CD4-positive, alpha-beta T cell (primary cell): ENCODE results near the gene NEGR1. TPM values are rescaled to one million over a fixed set of nuclear protein-coding genes. Genes with fewer than 3 reads are reported as not detected.

Experiments
- ATAC-seq: fragments of 200-7000 bp; cut with Tn5 transposase; one replicate; pipeline ENCODE4 v1.10.0; 2022; ENCODE audit warnings: mild to moderate bottlenecking; ENCODE audit not compliant: poor library complexity
- CTCF ChIA-PET: fragments of 350-600 bp; sonication (Branson Sonifier 250); formaldehyde crosslinking; loops from one replicate; lab custom pipeline; 2021; ENCODE audit warnings: antibody characterized with exemption, inconsistent platforms; lab: Charles Lee
- POLR2A ChIA-PET: fragments of 350-600 bp; sonication (Branson Sonifier 250); formaldehyde crosslinking; loops from one replicate; lab custom pipeline; 2021; ENCODE audit warnings: antibody characterized with exemption, inconsistent platforms; lab: Charles Lee
- DNase-seq, 14 experiments: peaks; one replicate each; pipeline ENCODE4 v3.0.0-alpha.2; 2013 to 2020; ENCODE audit warnings: mixed read lengths in 2 of 14
- H3K27ac ChIP-seq, 2 donors: one replicate each; pipeline versions ENCODE4 v1.5.1 to v1.7.0; 2013; ENCODE audit warnings: low read length in 2 of 2, low read depth in 1 of 2, mild to moderate bottlenecking in 1 of 2
- H3K27me3 ChIP-seq, 2 experiments: 1 replicate in 1 of 2; 2 replicates in 1 of 2; pipeline versions ENCODE4 v1.6.1 to v1.7.0; 2013; ENCODE audit warnings: low read length in 2 of 2, control low read depth in 1 of 2, mild to moderate bottlenecking in 1 of 2, moderate library complexity in 1 of 2; ENCODE audit not compliant: insufficient read depth in 2 of 2, control insufficient read depth in 1 of 2
- H3K36me3 ChIP-seq: one replicate; pipeline ENCODE4 v1.6.1; 2013; ENCODE audit warnings: low read length, control low read depth; ENCODE audit not compliant: insufficient read depth
- H3K4me1 ChIP-seq: one replicate; pipeline ENCODE4 v1.6.1; 2013; ENCODE audit warnings: low read length, control low read depth; ENCODE audit not compliant: insufficient read depth
- H3K4me3 ChIP-seq: one replicate; pipeline ENCODE4 v1.5.1; 2013; ENCODE audit warnings: mild to moderate bottlenecking, low read length, moderate library complexity
- H3K9me3 ChIP-seq, 2 experiments: 1 replicate in 1 of 2; 2 replicates in 1 of 2; pipeline versions ENCODE4 v1.6.1 to v1.7.0; 2013; ENCODE audit warnings: low read length in 2 of 2, mild to moderate bottlenecking in 2 of 2, control low read depth in 1 of 2, moderate library complexity in 1 of 2; ENCODE audit not compliant: control insufficient read depth in 1 of 2, insufficient read depth in 1 of 2
- H3K27ac Mint-ChIP-seq: one replicate; pipeline ENCODE4 v1.8.0; 2020; ENCODE audit warnings: mixed read lengths
- H3K27me3 Mint-ChIP-seq: one replicate; pipeline ENCODE4 v1.8.0; 2021; ENCODE audit warnings: mixed read lengths
- H3K36me3 Mint-ChIP-seq: one replicate; pipeline ENCODE4 v1.8.0; 2021; ENCODE audit warnings: low read depth, mixed read lengths
- H3K4me1 Mint-ChIP-seq: one replicate; pipeline ENCODE4 v1.8.0; 2021; ENCODE audit warnings: low read depth, mixed read lengths
- H3K4me3 Mint-ChIP-seq: one replicate; pipeline ENCODE4 v1.8.0; 2020; ENCODE audit warnings: mild to moderate bottlenecking, mixed read lengths
- H3K9me3 Mint-ChIP-seq: one replicate; pipeline ENCODE4 v1.8.0; 2020; ENCODE audit warnings: mixed read lengths
- CTCF ChIP-seq: fragments of 200-600 bp; IDR thresholded peaks from one replicate; pipeline ENCODE4 v1.8.0; 2022; ENCODE audit warnings: antibody characterized with exemption, mild to moderate bottlenecking
- intact Hi-C, 2 experiments: fragments of 100-400 bp; cut with DNase I in 1 of 2; cut with micrococcal nuclease in 1 of 2; formaldehyde crosslinking; loops; one replicate each; pipeline versions ENCODE4 v1.15.1 to v1.9.0; 2023 to 2025; cut with DNase I, micrococcal nuclease
- total RNA-seq, 174 experiments: library from RNA in 2 of 174; stranded (reverse) in 2 of 174; gene quantifications; one replicate each; pipeline ENCODE4 v1.2.3 and lab custom pipeline; 2021 to 2026

NEGR1 gene
- total RNA-seq, 2 experiments from 2014 or later: 0.03 TPM

DNA sequence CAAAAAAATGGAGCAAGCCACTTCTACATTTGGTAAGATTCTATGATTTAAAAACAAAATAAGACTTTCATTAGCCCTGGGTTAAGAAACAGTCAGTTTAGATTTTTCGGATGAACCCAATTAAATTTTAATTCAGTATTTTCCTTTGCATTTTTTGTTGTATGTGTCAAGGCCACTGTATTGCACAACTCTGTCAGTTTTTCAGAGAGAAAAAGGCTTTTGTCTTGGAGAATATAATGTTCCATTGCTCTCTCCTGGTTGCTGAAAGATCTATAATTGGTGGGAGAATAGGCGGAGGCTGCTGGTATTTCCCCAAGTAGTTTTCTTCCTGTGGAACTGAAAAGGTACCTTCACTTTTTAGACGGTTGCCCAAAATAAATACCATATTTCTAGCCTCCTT, 84.6 kb downstream of the NEGR1 start:
- Histone ChIP-seq H3K36me3 (no peaks in the 10 kb centered on the region), H3K4me3 (no peak overlapping the region), H3K9me3 (no peaks in the 10 kb centered on the region), H3K27me3 (no peaks in the 10 kb centered on the region), H3K4me1 (no peaks in the 10 kb centered on the region), H3K27ac (no peak overlapping the region)
- no peaks in the 10 kb centered on the region for H3K27me3 Mint-ChIP-seq
- ATAC-seq: no peak
- no peak overlapping the region for H3K27ac Mint-ChIP-seq
- no peak for DNase-seq
- H3K9me3 Mint-ChIP-seq: peaks cover 2% of the 10 kb centered on the region
- CTCF ChIA-PET: no interaction called here
- no peak for TF ChIP-seq CTCF
- intact Hi-C loops: no loop called here
- H3K36me3 Mint-ChIP-seq: no peaks in the 10 kb centered on the region
- no peaks in the 10 kb centered on the region for H3K4me1 Mint-ChIP-seq
- POLR2A ChIA-PET: no interaction called here
- H3K4me3 Mint-ChIP-seq: no peak overlapping the region

DNA sequence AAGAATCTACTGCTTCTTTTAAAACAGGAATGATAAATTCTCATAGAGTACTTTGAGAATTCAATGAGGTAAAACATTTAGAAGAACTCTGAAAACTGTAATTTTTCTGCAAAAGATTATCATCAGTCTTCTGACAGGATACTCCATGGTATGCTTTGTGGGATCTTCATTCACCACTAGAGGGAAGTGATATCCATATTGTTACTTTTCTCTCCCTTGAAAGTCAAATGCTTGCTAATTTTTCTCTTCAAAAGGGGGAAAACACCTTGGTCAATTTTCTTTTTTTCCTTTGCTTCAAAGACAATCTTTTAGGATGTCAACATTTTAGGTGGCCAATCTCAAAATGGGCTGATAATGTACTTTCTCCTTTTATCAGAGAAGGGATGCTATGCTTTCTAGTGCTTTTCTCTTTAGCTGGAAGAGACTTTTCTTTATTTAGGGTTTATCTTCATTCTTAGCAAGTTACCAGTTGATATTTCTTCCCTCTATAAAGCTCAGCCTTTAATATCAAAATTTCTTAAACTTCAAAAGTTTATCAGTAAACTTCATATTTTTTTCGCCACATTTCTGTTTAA, 95.5 kb downstream of the NEGR1 start:
- POLR2A ChIA-PET: no interaction called here
- no peaks in the 10 kb centered on the region for H3K4me1 ChIP-seq
- H3K4me3 ChIP-seq: no peak overlapping the region
- no peaks in the 10 kb centered on the region for H3K27me3 Mint-ChIP-seq
- no peaks in the 10 kb centered on the region for H3K27me3 ChIP-seq
- H3K9me3 Mint-ChIP-seq: no peaks in the 10 kb centered on the region
- ATAC-seq (no peak), DNase-seq (no peak)
- H3K4me3 Mint-ChIP-seq: no peak overlapping the region
- no peaks in the 10 kb centered on the region for H3K36me3 Mint-ChIP-seq
- H3K4me1 Mint-ChIP-seq: no peaks in the 10 kb centered on the region
- intact Hi-C loops: no loop called here
- no peak overlapping the region for H3K27ac Mint-ChIP-seq
- peaks cover 0 to 3% of the 10 kb centered on the region in 2 experiments for H3K9me3 ChIP-seq
- TF ChIP-seq CTCF: no peak
- CTCF ChIA-PET: no interaction called here
- no peak overlapping the region for H3K27ac ChIP-seq
- no peaks in the 10 kb centered on the region for H3K36me3 ChIP-seq

GRCh38 chr1:72184099-72184701, 98.1 kb downstream of the NEGR1 start:
- Histone ChIP-seq H3K9me3 (peaks cover 0 to 3% of the 10 kb centered on the region in 2 experiments), H3K36me3 (no peaks in the 10 kb centered on the region), H3K4me1 (no peaks in the 10 kb centered on the region), H3K4me3 (no peak overlapping the region), H3K27ac (no peak overlapping the region), H3K27me3 (no peaks in the 10 kb centered on the region)
- Mint-ChIP-seq H3K4me1 (no peaks in the 10 kb centered on the region), H3K27me3 (no peaks in the 10 kb centered on the region), H3K27ac (no peak overlapping the region), H3K36me3 (no peaks in the 10 kb centered on the region), H3K9me3 (no peaks in the 10 kb centered on the region), H3K4me3 (no peak overlapping the region)
- no peak for TF ChIP-seq CTCF
- ChIA-PET POLR2A (no interaction called here), CTCF (no interaction called here)
- intact Hi-C loops: no loop called here
- ATAC-seq: no peak
- DNase-seq: no peak
